ENCODE results near the gene ODAD3.

Gene ODAD3

GRCh38 chr19:11451327-11451870 is 16.5 kb upstream of the ODAD3 start:
- Histone ChIP-seq H3K4me1 (ENCODE audit: low read length) (peaks cover 17% of the 10 kb centered on the region), H3K9me3 (ENCODE audit: insufficient read depth, low read length) (no peaks in the 10 kb centered on the region), H3K9ac (ENCODE audit: low read length) (peak overlapping the region; percentile 88; the same call in 1 of the 2 replicates), H3K27me3 (ENCODE audit: low read depth, low read length) (no peaks in the 10 kb centered on the region), H2AFZ (ENCODE audit: low read depth, low read length) (no peak overlapping the region), H3K79me2 (ENCODE audit: low read length) (peaks cover 26% of the 10 kb centered on the region), H4K20me1 (ENCODE audit: insufficient read depth, low read length) (no peaks in the 10 kb centered on the region), H3K27ac (ENCODE audit: low read length) (peak overlapping the region; percentile 60), H3K4me3 (ENCODE audit: low read length) (peak overlapping the region; percentile 82; the same call in 1 of the 2 replicates), H3K4me2 (ENCODE audit: low read length) (peak overlapping the region; percentile 63), H3K36me3 (replicated peaks; ENCODE audit: low read depth, low read length) (peaks cover 23% of the 10 kb centered on the region)
- TF ChIP-seq EZH2phosphoT487 (IDR thresholded peaks at IDR 0.05; ENCODE audit: low read depth) (no peak), CTCF (IDR thresholded peaks at IDR 0.05; ENCODE audit: low read depth, low read length) (no peak)

- Histone ChIP-seq H3K4me1 (ENCODE audit: low read length) (peaks cover 17% of the 10 kb centered on the region), H3K36me3 (replicated peaks; ENCODE audit: low read depth, low read length) (peaks cover 24% of the 10 kb centered on the region), H2AFZ (ENCODE audit: low read depth, low read length) (no peak overlapping the region), H4K20me1 (ENCODE audit: insufficient read depth, low read length) (no peaks in the 10 kb centered on the region), H3K79me2 (ENCODE audit: low read length) (peaks cover 26% of the 10 kb centered on the region), H3K9ac (ENCODE audit: low read length) (no peak overlapping the region), H3K4me2 (ENCODE audit: low read length) (no peak overlapping the region), H3K27me3 (ENCODE audit: low read depth, low read length) (no peaks in the 10 kb centered on the region), H3K27ac (ENCODE audit: low read length) (no peak overlapping the region), H3K4me3 (ENCODE audit: low read length) (no peak overlapping the region), H3K9me3 (ENCODE audit: insufficient read depth, low read length) (no peaks in the 10 kb centered on the region)
- TF ChIP-seq CTCF (IDR thresholded peaks at IDR 0.05; ENCODE audit: low read depth, low read length) = no peak
- TF ChIP-seq EZH2phosphoT487 (IDR thresholded peaks at IDR 0.05; ENCODE audit: low read depth) = no peak
These were observed 15.8 kb upstream of the ODAD3 start for GRCh38 chr19:11450570-11451326.

- H3K79me2 ChIP-seq (ENCODE audit: low read length) = peaks cover 18% of the 10 kb centered on the region
- TF ChIP-seq CTCF (IDR thresholded peaks at IDR 0.05; ENCODE audit: low read depth, low read length) = no peak
- TF ChIP-seq EZH2phosphoT487 (IDR thresholded peaks at IDR 0.05; ENCODE audit: low read depth) = no peak
- no peak overlapping the region for H3K4me3 ChIP-seq (ENCODE audit: low read length)
- H3K4me1 ChIP-seq (ENCODE audit: low read length) = peaks cover 16% of the 10 kb centered on the region
- H3K27ac ChIP-seq (ENCODE audit: low read length) = no peak overlapping the region
- H3K9me3 ChIP-seq (ENCODE audit: insufficient read depth, low read length) = no peaks in the 10 kb centered on the region
- H3K4me2 ChIP-seq (ENCODE audit: low read length) = no peak overlapping the region
- no peaks in the 10 kb centered on the region for H3K27me3 ChIP-seq (ENCODE audit: low read depth, low read length)
- H4K20me1 ChIP-seq (ENCODE audit: insufficient read depth, low read length) = 0 out of 2 replicates have a peak, but pooled peaks cover 2% of the 10 kb centered on the region
- H3K36me3 ChIP-seq (replicated peaks; ENCODE audit: low read depth, low read length) = peaks cover 39% of the 10 kb centered on the region
- no peak overlapping the region for H2AFZ ChIP-seq (ENCODE audit: low read depth, low read length)
- H3K9ac ChIP-seq (ENCODE audit: low read length) = no peak overlapping the region
These were observed 14.1 kb upstream of the ODAD3 start for GRCh38 chr19:11448923-11449554.

GRCh38 chr19:11448410-11448809 is 13.5 kb upstream of the ODAD3 start:
- H2AFZ ChIP-seq (ENCODE audit: low read depth, low read length) = no peak overlapping the region
- H3K9me3 ChIP-seq (ENCODE audit: insufficient read depth, low read length) = no peaks in the 10 kb centered on the region
- H3K79me2 ChIP-seq (ENCODE audit: low read length) = peaks cover 13% of the 10 kb centered on the region
- no peak overlapping the region for H3K4me2 ChIP-seq (ENCODE audit: low read length)
- no peak overlapping the region for H3K4me3 ChIP-seq (ENCODE audit: low read length)
- H3K9ac ChIP-seq (ENCODE audit: low read length) = no peak overlapping the region
- peaks cover 13% of the 10 kb centered on the region for H3K4me1 ChIP-seq (ENCODE audit: low read length)
- H4K20me1 ChIP-seq (ENCODE audit: insufficient read depth, low read length) = 0 out of 2 replicates have a peak, but pooled peaks cover 2% of the 10 kb centered on the region
- no peak overlapping the region for H3K27ac ChIP-seq (ENCODE audit: low read length)
- TF ChIP-seq CTCF (IDR thresholded peaks at IDR 0.05; ENCODE audit: low read depth, low read length) = no peak
- no peak for TF ChIP-seq EZH2phosphoT487 (IDR thresholded peaks at IDR 0.05; ENCODE audit: low read depth)
- H3K36me3 ChIP-seq (replicated peaks; ENCODE audit: low read depth, low read length) = peaks cover 39% of the 10 kb centered on the region
- H3K27me3 ChIP-seq (ENCODE audit: low read depth, low read length) = no peaks in the 10 kb centered on the region

Data from OCI-LY3 (cell line).